MCF 10A (cell line): Measurements from ENCODE around the gene SEPTIN1. TPM values are rescaled to one million over a fixed set of nuclear protein-coding genes. Genes with fewer than 3 reads are reported as not detected.

ENCODE experiments used
- BruUV-seq: library from RNA; stranded (reverse); fragments of 400-500 nt; replicated peaks from 2 replicates; lab custom pipeline; 2021; lab: Mats Ljungman, UMichigan
- CTCF ChIA-PET: fragments of 300-600 bp; sonication (Branson Sonifier 250); formaldehyde crosslinking; extraction: SDS; loops from one replicate; lab custom pipeline; 2021; ENCODE audit warnings: antibody characterized with exemption, inconsistent platforms; lab: Yijun Ruan, JAX
- POLR2A ChIA-PET: fragments of 300-600, 350-650 bp; sonication (Branson Sonifier 250); formaldehyde crosslinking; extraction: SDS; loops from one replicate; lab custom pipeline; 2020; ENCODE audit warnings: antibody characterized with exemption, inconsistent platforms; lab: Yijun Ruan, JAX
- DNase-seq: peaks from one replicate; pipeline ENCODE4 v3.0.0-alpha.2; 2018; ENCODE audit not compliant: unreplicated experiment
- H3K27ac Mint-ChIP-seq: one replicate; pipeline ENCODE4 v1.8.0; 2022; ENCODE audit warnings: mild to moderate bottlenecking, low read depth, mixed read lengths; ENCODE audit not compliant: unreplicated experiment
- H3K27me3 Mint-ChIP-seq: one replicate; pipeline ENCODE4 v1.8.0; 2022; ENCODE audit warnings: mixed read lengths; ENCODE audit not compliant: insufficient read depth, unreplicated experiment
- H3K36me3 Mint-ChIP-seq: one replicate; pipeline ENCODE4 v1.8.0; 2022; ENCODE audit warnings: mild to moderate bottlenecking, moderate library complexity, mixed read lengths; ENCODE audit not compliant: insufficient read depth, unreplicated experiment
- H3K4me1 Mint-ChIP-seq: one replicate; pipeline ENCODE4 v1.8.0; 2022; ENCODE audit warnings: mixed read lengths; ENCODE audit not compliant: insufficient read depth, unreplicated experiment
- H3K4me3 Mint-ChIP-seq: one replicate; pipeline ENCODE4 v1.8.0; 2022; ENCODE audit warnings: mild to moderate bottlenecking, moderate library complexity, mixed read lengths; ENCODE audit not compliant: unreplicated experiment
- H3K9me3 Mint-ChIP-seq: one replicate; pipeline ENCODE4 v1.8.0; 2022; ENCODE audit warnings: mixed read lengths; ENCODE audit not compliant: unreplicated experiment
- CTCF ChIP-seq: fragments of 200-600 bp; IDR thresholded peaks from one replicate; pipeline ENCODE4 v1.8.0; 2022; ENCODE audit warnings: antibody characterized with exemption, mild to moderate bottlenecking; ENCODE audit not compliant: unreplicated experiment
- intact Hi-C: fragments of 100-400 bp; cut with micrococcal nuclease; formaldehyde crosslinking; loops from 2 replicates; pipeline ENCODE4 v1.14.1; 2022
- total RNA-seq: library from RNA; stranded (reverse); gene quantifications from 2 replicates; pipeline ENCODE4 v1.2.3, GENCODE V29; 2022

SEPTIN1 gene
- total RNA-seq, 1 experiment from 2014 or later = 1.7 TPM

- no peak overlapping the region for H3K27ac Mint-ChIP-seq
- no peak for DNase-seq
- intact Hi-C loops = no loop called here
- POLR2A ChIA-PET = interaction anchor here (1.0 kb wide), 1 partner anchor 15 kb away, joined by 3 read pairs; no protein-coding TSS in a partner anchor
- peaks cover 25% of the 10 kb centered on the region for H3K4me1 Mint-ChIP-seq
- H3K9me3 Mint-ChIP-seq = no peaks in the 10 kb centered on the region
- no peak for TF ChIP-seq CTCF
- H3K27me3 Mint-ChIP-seq = no peaks in the 10 kb centered on the region
- H3K36me3 Mint-ChIP-seq = peaks cover 39% of the 10 kb centered on the region
- no TSS peak for BruUV-seq
- CTCF ChIA-PET = interaction anchor here (0.6 kb wide), 1 partner anchor 11 kb away, joined by 5 read pairs; no protein-coding TSS in a partner anchor
- H3K4me3 Mint-ChIP-seq = no peak overlapping the region
Measured at GRCh38 chr16:30350134-30350871, 32.1 kb downstream of the SEPTIN1 start.

GRCh38 chr16:30349675-30350074 is 32.7 kb downstream of the SEPTIN1 start:
- ChIA-PET CTCF (interaction anchor here (0.6 kb wide), 1 partner anchor 11 kb away, joined by 5 read pairs; no protein-coding TSS in a partner anchor), POLR2A (no interaction called here)
- Mint-ChIP-seq H3K36me3 (peaks cover 35% of the 10 kb centered on the region), H3K27ac (no peak overlapping the region), H3K9me3 (no peaks in the 10 kb centered on the region), H3K4me3 (no peak overlapping the region), H3K4me1 (peaks cover 25% of the 10 kb centered on the region), H3K27me3 (no peaks in the 10 kb centered on the region)
- no peak for TF ChIP-seq CTCF
- DNase-seq = no peak
- BruUV-seq = no TSS peak
- intact Hi-C loops = no loop called here

GRCh38 chr16:30348929-30349328 is 33.4 kb downstream of the SEPTIN1 start:
- H3K4me3 Mint-ChIP-seq = no peak overlapping the region
- CTCF ChIA-PET = interaction anchor here (0.7 kb wide), 1 partner anchor 250 kb away, joined by 5 read pairs; no protein-coding TSS in a partner anchor
- no TSS peak for BruUV-seq

More at GRCh38 chr16:30348929-30349328, 33.4 kb downstream of the SEPTIN1 start:
- POLR2A ChIA-PET = no interaction called here
- TF ChIP-seq CTCF = no peak
- Mint-ChIP-seq H3K27ac (no peak overlapping the region), H3K36me3 (peaks cover 29% of the 10 kb centered on the region), H3K9me3 (no peaks in the 10 kb centered on the region), H3K4me1 (peaks cover 20% of the 10 kb centered on the region), H3K27me3 (no peaks in the 10 kb centered on the region)
- DNase-seq = no peak
- intact Hi-C loops = no loop called here
